ENCODE results near the gene FNDC3A. TPM values are rescaled to one million over a fixed set of nuclear protein-coding genes. Genes with fewer than 3 reads are reported as not detected.
"Not testable (repeated sequence)": the region's sequence is repeated elsewhere in the genome, so short reads cannot be mapped to it uniquely, and the experiment has no call there.

FNDC3A gene
- total RNA-seq, 1 experiment from 2014 or later, result 24.3 TPM

GRCh38 chr13:49064476-49064875 is 88.8 kb downstream of the FNDC3A start:
- Histone ChIP-seq H3K27ac (ENCODE audit: low read length) (no peak overlapping the region), H3K4me3 (ENCODE audit: low read depth in 2 of 2, low read length in 2 of 2) (no peak overlapping the region), H3K27me3 (ENCODE audit: control insufficient read depth, insufficient read depth, low read length) (no peaks in the 10 kb centered on the region), H3K9me3 (ENCODE audit: control insufficient read depth, insufficient read depth, low read depth, low read length) (no peaks in the 10 kb centered on the region), H3K4me1 (ENCODE audit: control insufficient read depth, insufficient read depth, low read length) (peaks cover 8% of the 10 kb centered on the region), H3K36me3 (ENCODE audit: control insufficient read depth, insufficient read depth, low read length) (no peaks in the 10 kb centered on the region)
- in situ Hi-C loops (cut with HindIII; ENCODE audit: low pct_unique_long_range_greater_than_20kb, low sequenced_read_pairs) (no loop called here), intact Hi-C loops (cut with micrococcal nuclease; ENCODE audit: unreplicated experiment) (no loop called here)
- no peak for ATAC-seq
- TF ChIP-seq POLR2AphosphoS5 (IDR thresholded peaks at IDR 0.05; ENCODE audit: low read depth, low read length) (no peak), SIN3A (IDR thresholded peaks at IDR 0.05; ENCODE audit: borderline replicate concordance, insufficient read depth, low read depth, low read length) (no peak), TCF7L2 (IDR thresholded peaks at IDR 0.05; ENCODE audit: low read depth, low read length) (no peak), CTCF (IDR thresholded peaks at IDR 0.05) (no peak), REST (IDR thresholded peaks at IDR 0.05; ENCODE audit: insufficient read depth in 1 of 2, low read depth in 2 of 2, low read length in 1 of 2) (no peak)
- no peak for DNase-seq (ENCODE audit: low read depth, low spot score)
- BruUV-seq (replicated peaks), result no TSS peak
- ChIA-PET POLR2A (no interaction called here), CTCF (no interaction called here)

- in situ Hi-C loops (cut with HindIII; ENCODE audit: low pct_unique_long_range_greater_than_20kb, low sequenced_read_pairs), result no loop called here
- ATAC-seq, result no peak
- intact Hi-C loops (cut with micrococcal nuclease; ENCODE audit: unreplicated experiment), result no loop called here
- no TSS peak for BruUV-seq (replicated peaks)
- no peak for DNase-seq (ENCODE audit: low read depth, low spot score)
- no peak overlapping the region for H3K4me3 ChIP-seq (ENCODE audit: low read depth in 2 of 2, low read length in 2 of 2)
- H3K27ac ChIP-seq (ENCODE audit: low read length), result no peak overlapping the region
- peaks cover 8% of the 10 kb centered on the region for H3K4me1 ChIP-seq (ENCODE audit: control insufficient read depth, insufficient read depth, low read length)
- ChIA-PET CTCF (interaction anchor here (0.6 kb wide), 1 partner anchor 356 kb away, joined by 5 read pairs; no protein-coding TSS in a partner anchor), POLR2A (no interaction called here)
- no peaks in the 10 kb centered on the region for H3K36me3 ChIP-seq (ENCODE audit: control insufficient read depth, insufficient read depth, low read length)
- H3K27me3 ChIP-seq (ENCODE audit: control insufficient read depth, insufficient read depth, low read length), result no peaks in the 10 kb centered on the region
- TF ChIP-seq SIN3A (IDR thresholded peaks at IDR 0.05; ENCODE audit: borderline replicate concordance, insufficient read depth, low read depth, low read length) (no peak), CTCF (IDR thresholded peaks at IDR 0.05) (no peak), REST (IDR thresholded peaks at IDR 0.05; ENCODE audit: insufficient read depth in 1 of 2, low read depth in 2 of 2, low read length in 1 of 2) (no peak), TCF7L2 (IDR thresholded peaks at IDR 0.05; ENCODE audit: low read depth, low read length) (no peak), POLR2AphosphoS5 (IDR thresholded peaks at IDR 0.05; ENCODE audit: low read depth, low read length) (no peak)
- no peaks in the 10 kb centered on the region for H3K9me3 ChIP-seq (ENCODE audit: control insufficient read depth, insufficient read depth, low read depth, low read length)
Measured at GRCh38 chr13:49066856-49067255, 91.1 kb downstream of the FNDC3A start.

GRCh38 chr13:49068498-49068897 is 92.8 kb downstream of the FNDC3A start:
- CTCF ChIA-PET; POLR2A ChIA-PET; BruUV-seq (replicated peaks); H3K9me3 ChIP-seq (ENCODE audit: control insufficient read depth, insufficient read depth, low read depth, low read length); H3K4me3 ChIP-seq (ENCODE audit: low read depth in 2 of 2, low read length in 2 of 2); in situ Hi-C loops (cut with HindIII; ENCODE audit: low pct_unique_long_range_greater_than_20kb, low sequenced_read_pairs); H3K27me3 ChIP-seq (ENCODE audit: control insufficient read depth, insufficient read depth, low read length); intact Hi-C loops (cut with micrococcal nuclease; ENCODE audit: unreplicated experiment); ATAC-seq; H3K4me1 ChIP-seq (ENCODE audit: control insufficient read depth, insufficient read depth, low read length); H3K27ac ChIP-seq (ENCODE audit: low read length); H3K36me3 ChIP-seq (ENCODE audit: control insufficient read depth, insufficient read depth, low read length); DNase-seq (ENCODE audit: low read depth, low spot score): not testable (repeated sequence)

- DNase-seq (ENCODE audit: low read depth, low spot score); intact Hi-C loops (cut with micrococcal nuclease; ENCODE audit: unreplicated experiment); H3K9me3 ChIP-seq (ENCODE audit: control insufficient read depth, insufficient read depth, low read depth, low read length); POLR2A ChIA-PET; H3K27ac ChIP-seq (ENCODE audit: low read length); ATAC-seq; H3K4me1 ChIP-seq (ENCODE audit: control insufficient read depth, insufficient read depth, low read length); H3K36me3 ChIP-seq (ENCODE audit: control insufficient read depth, insufficient read depth, low read length); H3K4me3 ChIP-seq (ENCODE audit: low read depth in 2 of 2, low read length in 2 of 2); BruUV-seq (replicated peaks); H3K27me3 ChIP-seq (ENCODE audit: control insufficient read depth, insufficient read depth, low read length); in situ Hi-C loops (cut with HindIII; ENCODE audit: low pct_unique_long_range_greater_than_20kb, low sequenced_read_pairs): not testable (repeated sequence)
- CTCF ChIA-PET, result interaction anchor here (0.7 kb wide), 1 partner anchor 202 kb away, joined by 3 read pairs; no protein-coding TSS in a partner anchor
Measured at GRCh38 chr13:49070021-49070420, 94.3 kb downstream of the FNDC3A start.
